Testis (tissue), 2 donors: ENCODE measurements around the gene STRN4.

Experiments
- CTCF ChIP-seq, 3 experiments: fragments of 450-650 bp in 2 of 3; fragments of 200-600 bp in 1 of 3; sonication (generic) in 1 of 3; IDR thresholded peaks; one replicate each; pipeline ENCODE4 v1.5.1; 2016 to 2019; ENCODE audit warnings: antibody characterized with exemption in 3 of 3, mild to moderate bottlenecking in 2 of 3, moderate library complexity in 1 of 3
- POLR2A ChIP-seq: fragments of 450-650 bp; IDR thresholded peaks from one replicate; pipeline ENCODE4 v1.6.1; 2017; ENCODE audit warnings: antibody characterized with exemption, mild to moderate bottlenecking, moderate library complexity

GRCh38 chr19:46698395-46699321, 47.6 kb downstream of the STRN4 start:
- TF ChIP-seq CTCF (IDR thresholded peaks at IDR 0.05): no peak
- no peak for TF ChIP-seq POLR2A
